Measurements from ENCODE around the gene LUZP4.

- TF ChIP-seq CTCF (IDR thresholded peaks at IDR 0.05): peak; percentile 55 to 79 (median 57)
- TF ChIP-seq POLR2A (IDR thresholded peaks at IDR 0.05): no peak
Measured at GRCh38 chrX:115330498-115331168, 41.1 kb downstream of the LUZP4 start.
